GM10248 (cell line): ENCODE results near the gene TMEM167A.

Source experiments
- CTCF ChIA-PET: fragments of 300-600 bp; sonication (Branson Sonifier 250); formaldehyde crosslinking; extraction: SDS; loops from one replicate; lab custom pipeline; 2021; ENCODE audit warnings: antibody characterized with exemption; lab: Yijun Ruan, JAX
- POLR2A ChIA-PET: fragments of 350-650 bp; sonication (Branson Sonifier 250); formaldehyde crosslinking; extraction: SDS; loops from one replicate; lab custom pipeline; 2020; ENCODE audit warnings: antibody characterized with exemption; lab: Yijun Ruan, JAX
- DNase-seq: peaks from one replicate; pipeline ENCODE4 v3.0.0; 2012; ENCODE audit errors: extremely low spot score
- TF ChIP-seq, protein P1 (sequence below): IDR thresholded peaks from 2 replicates; pipeline ENCODE4 v1.5.1; 2012; ENCODE audit warnings: mild to moderate bottlenecking, low read depth; ENCODE audit errors: extremely low read depth, missing control alignments, control extremely low read depth

TMEM167A gene

DNA sequence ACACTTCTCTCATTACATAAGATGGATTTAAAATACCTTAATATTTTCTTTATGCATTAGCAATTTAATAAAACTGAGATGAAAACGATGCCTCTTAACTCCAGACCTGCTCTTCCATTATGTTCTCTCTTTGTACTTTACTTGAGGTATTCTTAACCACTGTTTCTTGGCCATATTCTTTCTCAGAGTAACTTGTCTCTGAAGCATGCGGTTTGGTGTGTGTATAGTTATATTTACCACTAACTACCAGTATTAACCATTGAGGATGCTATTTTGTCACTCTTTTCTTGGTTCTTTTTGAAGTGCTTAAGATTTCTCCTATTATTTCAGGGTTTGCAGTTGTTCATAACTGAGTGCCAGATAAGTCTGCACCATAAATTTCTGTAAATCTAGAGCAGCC lies 17.9 kb downstream of the TMEM167A start:
- TF ChIP-seq, protein P1, sequence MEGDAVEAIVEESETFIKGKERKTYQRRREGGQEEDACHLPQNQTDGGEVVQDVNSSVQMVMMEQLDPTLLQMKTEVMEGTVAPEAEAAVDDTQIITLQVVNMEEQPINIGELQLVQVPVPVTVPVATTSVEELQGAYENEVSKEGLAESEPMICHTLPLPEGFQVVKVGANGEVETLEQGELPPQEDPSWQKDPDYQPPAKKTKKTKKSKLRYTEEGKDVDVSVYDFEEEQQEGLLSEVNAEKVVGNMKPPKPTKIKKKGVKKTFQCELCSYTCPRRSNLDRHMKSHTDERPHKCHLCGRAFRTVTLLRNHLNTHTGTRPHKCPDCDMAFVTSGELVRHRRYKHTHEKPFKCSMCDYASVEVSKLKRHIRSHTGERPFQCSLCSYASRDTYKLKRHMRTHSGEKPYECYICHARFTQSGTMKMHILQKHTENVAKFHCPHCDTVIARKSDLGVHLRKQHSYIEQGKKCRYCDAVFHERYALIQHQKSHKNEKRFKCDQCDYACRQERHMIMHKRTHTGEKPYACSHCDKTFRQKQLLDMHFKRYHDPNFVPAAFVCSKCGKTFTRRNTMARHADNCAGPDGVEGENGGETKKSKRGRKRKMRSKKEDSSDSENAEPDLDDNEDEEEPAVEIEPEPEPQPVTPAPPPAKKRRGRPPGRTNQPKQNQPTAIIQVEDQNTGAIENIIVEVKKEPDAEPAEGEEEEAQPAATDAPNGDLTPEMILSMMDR: no peak
- no peak for DNase-seq
- ChIA-PET CTCF (interaction anchor here (1.5 kb wide), 1 partner anchor 116 kb away, joined by 3 read pairs; no protein-coding TSS in a partner anchor), POLR2A (no interaction called here)

DNA sequence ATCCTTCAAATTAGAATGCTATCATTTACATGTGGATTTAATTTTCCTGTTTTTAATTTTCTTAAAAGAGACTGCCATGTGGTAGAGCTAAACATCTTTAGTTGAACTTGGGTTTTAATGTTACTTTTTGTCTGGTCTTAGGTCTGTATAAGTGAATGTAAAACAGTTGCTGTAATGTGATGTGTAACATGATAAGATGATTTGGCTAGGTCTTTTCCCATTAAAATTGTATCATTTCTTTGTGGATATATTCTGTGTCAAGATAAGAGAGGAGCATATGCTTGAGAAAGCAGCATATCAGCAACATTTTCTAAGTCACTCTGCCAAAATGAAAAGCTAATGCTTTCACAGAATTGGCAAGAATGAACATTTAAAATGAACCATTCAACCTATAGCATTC lies 18.5 kb downstream of the TMEM167A start:
- CTCF ChIA-PET: interaction anchor here (1.5 kb wide), 1 partner anchor 115 kb away, joined by 3 read pairs; no protein-coding TSS in a partner anchor
- TF ChIP-seq, protein P1: no peak
- POLR2A ChIA-PET: no interaction called here
- no peak for DNase-seq

GRCh38 chr5:83055166-83055565 lies 22.0 kb downstream of the TMEM167A start:
- POLR2A ChIA-PET: no interaction called here
- CTCF ChIA-PET: interaction anchor here (1.2 to 1.3 kb wide), 2 partner anchors 19 to 34 kb away, joined by 3 to 4 read pairs; no protein-coding TSS in a partner anchor
- TF ChIP-seq, protein P1: no peak
- no peak for DNase-seq

GRCh38 chr5:83050723-83051340 lies 26.4 kb downstream of the TMEM167A start:
- CTCF ChIA-PET: interaction anchor here (1.0 to 2.6 kb wide), 3 partner anchors 15 to 379 kb away, joined by 3 to 11 read pairs (median 3); no protein-coding TSS in a partner anchor
- no peak for DNase-seq
- POLR2A ChIA-PET: no interaction called here
- TF ChIP-seq, protein P1: no peak

DNA sequence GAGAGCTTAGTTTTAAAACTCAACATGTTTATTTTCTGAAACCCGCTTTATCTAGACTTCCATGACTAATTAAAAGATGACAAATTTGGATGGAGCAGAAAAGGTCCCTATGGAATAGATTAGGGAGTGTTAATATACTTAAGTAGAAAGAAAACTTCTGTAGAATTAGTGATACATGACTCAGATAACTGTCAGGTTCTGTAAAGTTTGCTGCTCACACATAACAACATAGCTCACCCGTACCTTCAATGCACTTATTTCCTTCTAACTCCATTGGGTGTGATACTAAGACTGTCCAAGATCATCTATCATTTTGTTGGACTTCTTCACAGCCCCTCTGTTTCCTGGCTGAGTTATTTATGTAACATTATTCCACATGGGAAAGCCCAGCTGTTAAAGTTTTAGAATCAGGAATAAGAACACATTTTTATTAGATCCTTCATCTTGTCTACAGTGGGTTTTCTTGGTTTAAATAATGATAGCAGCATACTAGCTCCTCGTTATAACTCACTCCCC lies 27.8 kb downstream of the TMEM167A start:
- ChIA-PET POLR2A (no interaction called here), CTCF (interaction anchor here (1.9 to 2.6 kb wide), 2 partner anchors 14 to 23 kb away, joined by 5 to 11 read pairs; no protein-coding TSS in a partner anchor)
- TF ChIP-seq, protein P1: no peak
- DNase-seq: no peak

GRCh38 chr5:83048811-83049210 lies 28.4 kb downstream of the TMEM167A start:
- DNase-seq: no peak
- CTCF ChIA-PET: interaction anchor here (0.8 to 2.6 kb wide), 3 partner anchors 13 to 22 kb away, joined by 3 to 11 read pairs (median 5); no protein-coding TSS in a partner anchor
- TF ChIP-seq, protein P1: no peak
- POLR2A ChIA-PET: no interaction called here
